Neural progenitor cell (in vitro differentiated cells): ENCODE data around the gene DOK3.

Experiments used
- EZH2 ChIP-seq: fragments of 200-600 bp; sonication (generic); IDR thresholded peaks from 2 replicates; pipeline ENCODE4 v1.6.1; 2017; ENCODE audit warnings: antibody characterized with exemption, mild to moderate bottlenecking, moderate library complexity
- TF ChIP-seq, protein P1 (sequence below): fragments of 200-600 bp; sonication (generic); IDR thresholded peaks from 2 replicates; pipeline ENCODE4 v1.5.1; 2017; ENCODE audit warnings: antibody characterized with exemption, mild to moderate bottlenecking

- TF ChIP-seq, protein P1, sequence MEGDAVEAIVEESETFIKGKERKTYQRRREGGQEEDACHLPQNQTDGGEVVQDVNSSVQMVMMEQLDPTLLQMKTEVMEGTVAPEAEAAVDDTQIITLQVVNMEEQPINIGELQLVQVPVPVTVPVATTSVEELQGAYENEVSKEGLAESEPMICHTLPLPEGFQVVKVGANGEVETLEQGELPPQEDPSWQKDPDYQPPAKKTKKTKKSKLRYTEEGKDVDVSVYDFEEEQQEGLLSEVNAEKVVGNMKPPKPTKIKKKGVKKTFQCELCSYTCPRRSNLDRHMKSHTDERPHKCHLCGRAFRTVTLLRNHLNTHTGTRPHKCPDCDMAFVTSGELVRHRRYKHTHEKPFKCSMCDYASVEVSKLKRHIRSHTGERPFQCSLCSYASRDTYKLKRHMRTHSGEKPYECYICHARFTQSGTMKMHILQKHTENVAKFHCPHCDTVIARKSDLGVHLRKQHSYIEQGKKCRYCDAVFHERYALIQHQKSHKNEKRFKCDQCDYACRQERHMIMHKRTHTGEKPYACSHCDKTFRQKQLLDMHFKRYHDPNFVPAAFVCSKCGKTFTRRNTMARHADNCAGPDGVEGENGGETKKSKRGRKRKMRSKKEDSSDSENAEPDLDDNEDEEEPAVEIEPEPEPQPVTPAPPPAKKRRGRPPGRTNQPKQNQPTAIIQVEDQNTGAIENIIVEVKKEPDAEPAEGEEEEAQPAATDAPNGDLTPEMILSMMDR = no peak
- no peak for TF ChIP-seq EZH2
These were observed 47.5 kb downstream of the DOK3 start for GRCh38 chr5:177462021-177462670.
